NCI-H460 (cell line): ENCODE results near the gene DGKI. TPM values are rescaled to one million over a fixed set of nuclear protein-coding genes. Genes with fewer than 3 reads are reported as not detected.
A peak's percentile ranks its signal among the peaks of the same experiment; 100 is the strongest.
"Not testable (repeated sequence)": the region's sequence is repeated elsewhere in the genome, so short reads cannot be mapped to it uniquely, and the experiment has no call there.

Experiments
- DNase-seq: peaks from one replicate; pipeline ENCODE4 v3.0.0-alpha.2; 2016; ENCODE audit warnings: low read depth; ENCODE audit errors: extremely low read depth
- total RNA-seq: library from RNA; depleted of rRNA; stranded (reverse); fragments of >200 nt; shearing (Covaris generic); gene quantifications from 2 replicates; pipeline ENCODE4 v1.2.3, GENCODE V29; 2014

DGKI gene
- total RNA-seq, 1 experiment from 2014 or later = 0.40 TPM

DNA sequence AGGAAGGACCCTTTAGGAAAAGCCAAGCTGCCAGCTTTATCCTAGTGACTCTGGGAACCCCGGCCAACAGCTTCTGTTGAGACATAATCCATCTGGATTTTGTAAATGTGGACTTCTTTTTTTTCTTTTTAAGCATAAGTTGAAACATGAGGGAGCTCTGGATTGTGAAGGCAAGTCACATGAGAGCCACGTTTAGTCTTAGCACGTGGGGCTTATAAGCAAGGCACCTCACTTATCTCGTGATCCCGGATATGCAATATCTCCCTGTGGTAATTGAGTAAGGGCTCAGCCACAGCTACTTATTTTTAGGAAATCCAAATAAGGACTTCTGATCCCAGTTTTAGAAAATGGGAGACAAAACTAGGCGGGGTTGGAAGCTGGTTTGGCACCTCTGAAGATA is 392.0 kb downstream of the DGKI start:
- DNase-seq = no peak

DNA sequence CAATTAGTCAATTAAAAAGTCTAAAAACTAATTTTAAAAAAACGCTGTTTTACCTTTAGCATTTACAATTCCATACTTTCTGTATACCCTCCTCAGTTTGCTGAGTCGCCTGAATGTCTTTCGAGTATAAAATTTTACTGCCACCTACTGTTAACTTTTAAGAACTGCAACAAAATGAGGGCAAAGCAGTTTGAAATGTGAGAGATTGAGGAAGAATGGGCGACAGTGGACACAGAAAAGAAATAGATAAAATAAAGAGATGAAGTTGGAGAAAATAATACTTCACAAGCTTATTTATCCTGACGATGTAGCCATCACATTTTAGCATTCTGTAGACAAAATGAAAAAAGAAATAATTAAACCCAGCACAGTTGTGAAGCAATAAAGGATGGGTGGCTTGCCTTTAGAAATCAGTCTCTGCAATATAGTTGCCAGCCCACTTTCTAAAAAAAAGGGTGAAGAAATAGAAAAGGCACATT is 392.5 kb downstream of the DGKI start:
- DNase-seq = peak; percentile 49

DNA sequence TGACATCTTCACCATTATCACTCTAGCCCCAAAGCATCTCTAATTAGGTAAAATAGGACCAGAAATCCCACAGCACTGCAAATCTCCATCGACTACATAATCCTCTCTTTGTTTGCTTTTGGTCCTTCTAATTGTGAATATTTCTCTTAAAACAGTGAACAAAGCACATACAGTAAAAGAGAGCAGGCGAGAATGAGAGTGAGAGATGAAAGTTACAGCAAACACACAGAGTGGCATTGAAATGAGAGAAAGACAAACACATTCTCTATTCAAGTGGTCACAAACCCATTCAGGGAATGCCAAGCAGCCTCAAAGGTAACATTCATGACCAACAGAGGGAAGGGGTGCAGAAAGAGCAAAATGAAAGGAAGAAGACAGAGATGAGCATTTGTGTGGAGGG is 393.4 kb downstream of the DGKI start:
- DNase-seq = no peak

DNA sequence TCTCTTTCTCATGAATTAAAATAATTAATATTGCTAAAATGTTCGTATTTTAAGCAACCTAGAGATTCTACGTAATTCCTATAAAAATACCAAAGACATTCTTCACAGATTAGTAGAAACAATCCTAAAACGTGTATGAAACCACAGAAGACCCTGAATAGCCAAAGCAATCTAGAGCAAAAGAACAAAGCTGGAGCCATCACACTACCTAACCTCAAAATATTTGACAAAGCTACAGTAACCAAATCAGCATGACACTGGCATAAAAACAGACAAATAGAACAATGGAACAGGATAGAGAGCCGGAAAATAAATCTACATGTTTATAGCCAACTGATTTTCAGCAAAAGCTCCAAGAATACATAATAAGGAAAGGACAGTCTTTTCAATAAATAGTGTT is 397.8 kb downstream of the DGKI start:
- no peak for DNase-seq

DNA sequence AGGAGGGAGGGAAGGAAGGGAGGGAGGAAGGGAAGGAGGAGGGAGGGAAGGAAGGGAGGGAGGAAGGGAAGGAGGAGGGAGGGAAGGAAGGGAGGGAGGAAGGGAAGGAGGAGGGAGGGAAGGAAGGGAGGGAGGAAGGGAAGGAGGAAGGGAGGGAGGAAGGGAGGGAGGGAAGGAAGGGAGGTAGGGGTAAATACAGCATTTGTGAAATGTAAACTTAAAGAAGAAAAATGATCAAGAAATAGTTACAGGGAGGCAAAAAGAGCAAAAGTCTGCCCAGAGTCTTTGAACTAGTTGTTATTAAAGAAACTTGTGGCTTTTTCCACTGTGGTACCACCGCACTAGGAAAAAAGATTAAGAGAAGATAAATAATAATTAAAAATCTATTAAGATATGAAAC is 398.2 kb downstream of the DGKI start:
- DNase-seq = not testable (repeated sequence)

DNA sequence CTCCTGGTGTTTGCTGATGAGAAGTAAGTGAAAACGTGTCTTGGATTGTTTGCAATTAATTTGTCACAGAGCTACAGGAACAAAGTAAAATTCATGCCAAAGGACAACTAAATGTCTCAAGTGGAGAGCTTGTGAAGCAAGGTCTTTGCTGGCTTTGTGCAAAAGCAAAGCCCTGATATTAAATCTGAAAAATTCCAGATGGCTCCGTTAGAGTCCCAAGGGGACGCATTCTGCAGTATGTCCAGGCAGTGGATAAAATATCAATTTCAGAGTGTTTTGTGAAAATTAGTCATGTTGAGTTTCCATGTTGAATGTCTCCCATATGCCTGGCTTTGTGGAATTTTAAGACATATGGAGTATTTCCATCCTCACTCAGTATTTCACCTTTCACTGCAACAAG is 400.7 kb downstream of the DGKI start:
- DNase-seq = no peak

DNA sequence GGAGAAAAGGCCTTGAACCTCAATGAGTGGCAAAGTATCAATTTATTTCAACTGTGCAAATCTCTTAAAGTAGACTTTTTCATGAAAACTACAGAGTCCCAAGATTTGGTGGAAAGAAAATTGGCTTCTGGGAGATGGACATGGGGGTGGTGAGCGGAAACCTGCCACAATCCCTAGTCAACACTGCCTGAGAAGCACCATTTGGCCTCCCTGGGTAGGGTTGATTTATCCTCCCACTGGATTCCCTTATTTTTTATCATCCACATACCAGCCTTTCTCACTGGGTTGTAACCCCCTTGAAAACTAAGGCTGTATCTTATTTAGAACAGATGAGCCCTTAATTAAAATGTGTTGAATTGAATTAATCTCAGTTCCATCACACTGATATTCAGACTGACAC is 401.5 kb downstream of the DGKI start:
- no peak for DNase-seq

DNA sequence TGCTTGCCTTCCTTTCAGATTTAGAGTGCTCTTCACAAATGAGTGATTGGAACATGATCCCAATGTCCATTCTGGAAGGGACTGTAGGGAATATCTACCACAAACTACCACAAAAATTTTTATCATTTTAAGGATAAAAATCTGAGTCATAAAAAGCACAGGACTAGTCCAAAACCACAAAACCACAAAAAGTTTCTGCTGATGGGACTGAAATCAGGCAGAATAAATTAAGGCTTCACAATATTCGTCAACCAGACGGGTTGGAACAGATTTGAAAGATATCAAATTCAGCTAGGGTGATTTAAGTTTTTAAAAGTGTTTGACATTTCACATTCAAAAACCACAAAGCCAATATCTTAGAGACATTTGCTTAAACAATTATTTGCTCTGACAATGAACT is 403.2 kb downstream of the DGKI start:
- DNase-seq = no peak

DNA sequence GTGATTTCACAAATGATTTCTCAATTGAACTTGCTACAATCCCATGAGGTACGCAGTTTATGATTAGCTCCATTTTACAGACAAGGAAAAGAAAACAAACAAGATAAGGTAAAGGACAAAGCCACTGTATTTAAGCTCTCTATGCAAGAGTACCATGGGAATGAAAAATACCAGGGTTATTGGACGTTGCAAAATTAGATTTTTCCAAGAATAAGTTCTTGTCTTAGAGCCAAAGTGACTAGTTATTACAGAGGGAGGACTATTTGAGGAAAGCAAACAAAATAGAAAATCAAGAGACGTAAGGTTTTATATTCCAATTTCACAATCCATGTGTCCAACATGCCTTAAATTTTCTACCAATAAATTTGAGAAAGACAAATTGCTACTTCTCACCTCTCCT is 405.3 kb downstream of the DGKI start:
- no peak for DNase-seq

DNA sequence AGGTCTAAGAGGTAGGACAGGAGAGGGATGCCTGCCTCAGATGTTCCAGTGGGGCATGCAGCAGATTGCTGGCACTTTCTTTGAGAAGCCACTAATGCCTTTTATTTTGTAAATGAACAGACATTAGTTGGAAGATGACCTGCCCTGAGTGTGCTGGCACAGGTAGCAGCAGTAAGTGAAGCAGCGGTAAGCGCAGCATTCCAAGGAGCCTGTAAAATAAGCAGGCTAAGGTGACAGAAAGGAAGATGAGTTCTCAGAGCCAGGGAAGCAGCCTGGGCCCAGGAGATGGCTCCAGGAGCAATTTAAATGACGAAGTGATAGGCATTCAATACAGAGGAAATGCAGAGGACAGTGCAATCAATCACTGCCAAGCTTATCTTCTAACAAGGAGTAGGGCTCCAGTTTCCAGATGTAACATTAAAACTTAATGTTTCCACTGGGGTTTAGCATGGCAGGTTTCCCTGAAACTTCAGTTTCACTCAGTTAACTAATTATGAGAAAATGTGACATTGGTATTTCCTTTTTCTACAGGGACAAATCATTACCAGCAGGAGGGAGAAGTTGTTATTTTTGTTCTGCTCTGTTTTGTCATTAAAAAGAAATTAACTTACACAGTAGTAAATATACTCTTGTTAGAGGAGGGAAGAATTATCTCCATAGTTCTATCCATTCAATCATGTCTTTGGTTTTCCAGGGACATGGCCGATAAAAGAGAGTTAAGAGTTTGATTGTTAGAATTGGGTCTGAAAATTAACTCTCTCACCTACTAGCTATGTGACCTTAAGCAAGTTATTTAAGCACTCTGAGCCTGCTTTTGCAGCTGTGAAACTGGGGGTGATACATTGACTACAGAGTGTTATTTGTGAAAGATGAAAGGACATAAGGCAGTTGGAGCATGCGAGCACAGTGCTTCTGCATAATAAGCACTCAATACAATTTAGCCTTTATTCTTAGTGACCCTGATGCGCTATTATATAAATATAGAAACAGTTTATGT is 406.6 kb downstream of the DGKI start:
- no peak for DNase-seq

DNA sequence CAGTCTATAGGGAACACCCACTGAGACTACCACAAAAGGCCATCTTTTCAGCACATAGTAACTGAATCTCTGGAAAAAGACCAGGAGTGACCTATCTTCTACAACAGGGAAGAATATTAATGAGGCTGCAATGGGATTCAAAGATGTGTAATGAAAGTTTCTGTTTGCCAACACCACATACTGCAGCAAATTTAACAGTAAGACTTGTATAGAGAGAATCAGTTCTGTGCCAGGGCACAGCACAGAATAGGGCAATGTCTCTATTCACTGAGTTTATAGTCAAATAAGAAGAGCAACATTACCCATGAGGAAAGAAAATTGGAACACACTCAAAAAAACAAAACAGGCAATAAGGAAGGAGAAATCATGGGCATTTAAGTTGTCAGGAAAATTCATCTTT is 411.8 kb downstream of the DGKI start:
- DNase-seq = no peak

DNA sequence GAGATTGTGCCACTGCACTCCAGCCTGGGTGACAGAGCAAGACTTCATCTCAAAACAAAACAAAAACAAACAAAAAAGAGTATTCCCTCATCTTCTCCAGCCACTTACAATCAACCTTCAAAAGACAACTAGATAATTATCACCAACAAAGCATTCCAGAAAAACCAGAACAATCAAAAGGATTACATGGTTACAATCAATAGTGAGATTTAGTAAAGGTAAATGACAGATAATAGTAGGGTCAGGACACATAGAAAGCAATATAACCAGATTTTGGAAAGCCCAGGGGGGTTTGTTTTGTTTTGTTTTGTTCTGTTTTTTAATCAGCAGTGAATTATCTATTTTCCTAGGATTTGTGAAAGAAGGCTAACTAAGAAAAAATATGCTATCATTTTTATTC is 412.2 kb downstream of the DGKI start:
- no peak for DNase-seq

DNA sequence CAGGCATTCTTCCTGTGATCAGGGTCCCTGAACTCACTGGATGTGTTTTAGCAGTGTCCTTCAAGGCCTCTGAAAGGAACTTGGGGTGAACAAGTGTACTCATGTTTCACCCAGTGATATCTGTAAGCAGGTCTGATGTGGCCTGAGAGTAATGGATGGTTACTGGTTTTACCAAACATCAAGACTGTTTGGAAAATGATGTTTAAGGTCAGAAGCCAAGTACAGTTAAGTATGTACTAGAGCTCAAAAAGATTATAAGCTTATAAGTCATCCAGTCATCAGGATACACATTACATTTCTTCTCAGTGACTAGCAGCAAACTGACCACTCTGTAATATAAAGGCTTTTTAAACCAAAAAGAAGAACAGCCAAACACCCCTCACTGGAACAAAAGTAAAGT is 423.5 kb downstream of the DGKI start:
- DNase-seq = no peak

DNA sequence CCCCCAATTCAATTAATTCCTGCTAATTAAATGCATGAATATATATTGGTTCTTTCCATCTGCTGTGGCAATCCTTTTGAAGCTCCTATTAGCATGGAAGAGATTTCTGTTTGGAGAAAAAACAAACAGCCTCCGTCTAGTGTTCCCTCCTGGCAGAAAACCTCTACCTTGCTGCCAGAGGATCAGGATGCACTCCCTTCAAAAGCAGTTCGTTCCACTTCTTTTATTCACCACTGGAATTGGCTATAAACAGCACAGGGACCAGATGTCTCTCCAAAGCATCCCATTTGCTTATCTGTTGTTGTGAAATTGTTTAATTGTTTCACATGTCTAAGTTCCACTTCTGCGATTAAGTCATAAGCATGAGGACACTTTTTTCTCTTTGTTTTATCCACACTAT is 425.4 kb downstream of the DGKI start:
- DNase-seq = no peak

DNA sequence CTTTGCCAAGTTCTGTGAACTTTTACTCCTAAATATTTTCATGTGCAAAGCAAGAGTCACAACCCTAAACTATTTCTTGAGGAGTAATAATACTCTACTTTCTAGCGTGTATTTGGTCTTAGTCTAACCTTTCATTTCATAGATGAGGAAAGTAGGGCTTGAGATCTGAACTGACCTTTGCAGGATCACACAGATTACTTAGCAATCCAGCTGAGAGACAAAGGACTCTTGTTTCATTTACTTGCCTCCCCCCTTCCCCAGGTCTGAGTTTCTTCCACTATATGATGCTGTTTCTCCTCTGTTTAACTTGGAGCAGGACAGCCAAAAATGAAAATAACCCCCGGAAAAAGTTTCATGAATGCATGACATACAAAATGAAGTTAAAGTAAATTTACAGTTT is 427.9 kb downstream of the DGKI start:
- no peak for DNase-seq

DNA sequence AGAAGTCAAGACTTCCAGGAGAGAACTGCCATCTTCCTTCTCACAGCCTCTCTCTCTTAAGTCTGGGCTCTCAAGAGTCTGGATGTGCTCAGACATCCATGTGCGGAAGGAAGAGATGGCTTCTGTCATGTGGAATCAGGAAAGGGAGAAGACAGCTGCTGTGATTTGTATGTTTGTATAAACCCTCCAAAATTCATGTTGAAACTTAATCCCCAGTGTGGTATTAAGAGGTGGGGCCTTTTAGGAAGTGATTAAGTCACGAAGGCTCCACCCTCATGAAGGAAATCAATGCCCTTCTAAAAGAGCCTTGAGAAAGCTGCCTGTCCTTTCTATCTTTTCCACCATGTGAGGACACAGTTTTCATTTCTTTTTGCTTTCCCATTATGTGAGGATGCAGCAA is 429.3 kb downstream of the DGKI start:
- DNase-seq = no peak

DNA sequence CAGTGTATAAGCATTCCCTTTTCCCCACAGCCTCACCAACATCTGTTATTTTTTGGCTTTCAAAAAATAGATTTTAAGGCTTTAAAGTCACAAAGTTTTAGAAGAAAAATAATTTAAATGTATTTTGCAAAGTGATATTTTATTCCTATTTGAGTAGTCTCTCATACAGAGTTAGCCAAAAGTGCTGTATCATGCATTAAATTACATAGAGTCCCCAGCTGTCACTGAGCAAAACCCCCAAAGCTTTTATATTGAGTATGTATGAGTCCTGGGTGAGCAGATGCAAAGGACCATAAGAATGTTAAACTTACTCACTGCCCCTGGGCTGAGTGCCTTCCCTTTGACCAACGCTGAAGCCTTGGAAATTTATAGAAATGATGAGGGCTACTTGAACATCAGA is 432.9 kb downstream of the DGKI start:
- no peak for DNase-seq

DNA sequence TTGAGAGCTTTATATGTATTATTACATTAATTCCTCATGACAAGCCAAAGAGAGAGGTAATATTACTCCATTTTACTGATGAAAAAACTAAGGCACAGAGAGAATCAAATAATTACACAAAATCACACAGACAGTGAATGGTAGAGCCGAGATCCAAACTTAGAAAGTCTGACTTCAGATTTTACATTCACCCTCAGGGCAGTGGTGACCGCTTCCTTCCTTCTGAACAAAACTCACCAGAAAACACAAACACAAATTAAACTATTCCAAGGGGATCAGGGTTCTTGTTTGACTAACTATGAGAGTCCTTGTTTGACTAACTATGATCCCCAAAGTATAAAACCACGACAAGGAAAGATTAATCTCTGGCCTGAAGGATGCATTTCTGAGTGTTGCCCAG is 435.3 kb downstream of the DGKI start:
- DNase-seq = no peak

DNA sequence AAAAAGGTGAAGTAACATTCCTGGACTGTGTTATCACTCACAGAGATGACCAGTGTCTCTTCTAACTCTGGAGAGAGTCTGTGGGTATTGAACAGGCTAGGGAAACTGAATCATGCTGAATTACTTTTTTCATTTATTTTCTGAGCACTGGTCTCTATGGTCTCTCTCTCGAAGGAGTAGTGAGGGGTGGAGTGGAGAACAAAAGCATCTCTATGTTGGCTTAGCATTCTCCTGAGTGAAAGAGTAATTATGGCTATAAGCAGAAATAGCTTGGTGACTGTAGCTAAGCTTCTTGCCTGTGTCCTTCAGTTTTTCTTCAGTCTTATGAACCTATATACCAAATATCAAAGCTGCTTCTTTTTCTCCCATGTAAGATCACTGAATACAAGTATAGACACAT is 438.6 kb downstream of the DGKI start:
- DNase-seq = no peak

DNA sequence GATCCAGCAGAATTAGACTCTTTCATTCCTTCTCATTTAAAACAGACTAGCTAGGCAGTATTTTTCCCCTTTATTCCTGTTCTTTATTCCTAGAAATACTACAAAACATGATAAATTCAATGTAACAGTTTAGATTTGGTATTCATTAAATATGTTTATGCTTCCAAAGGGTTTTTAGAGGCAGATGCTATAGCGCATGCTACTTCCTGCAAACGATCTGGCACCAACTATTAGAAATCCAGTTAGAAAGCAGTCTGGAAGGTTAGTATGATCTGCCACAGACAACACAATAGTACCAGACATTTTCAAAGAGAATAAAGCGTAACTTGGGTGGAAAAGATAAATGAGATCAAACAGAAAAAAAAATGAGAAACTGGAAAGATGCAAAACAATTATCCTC is 439.7 kb downstream of the DGKI start:
- DNase-seq = no peak

DNA sequence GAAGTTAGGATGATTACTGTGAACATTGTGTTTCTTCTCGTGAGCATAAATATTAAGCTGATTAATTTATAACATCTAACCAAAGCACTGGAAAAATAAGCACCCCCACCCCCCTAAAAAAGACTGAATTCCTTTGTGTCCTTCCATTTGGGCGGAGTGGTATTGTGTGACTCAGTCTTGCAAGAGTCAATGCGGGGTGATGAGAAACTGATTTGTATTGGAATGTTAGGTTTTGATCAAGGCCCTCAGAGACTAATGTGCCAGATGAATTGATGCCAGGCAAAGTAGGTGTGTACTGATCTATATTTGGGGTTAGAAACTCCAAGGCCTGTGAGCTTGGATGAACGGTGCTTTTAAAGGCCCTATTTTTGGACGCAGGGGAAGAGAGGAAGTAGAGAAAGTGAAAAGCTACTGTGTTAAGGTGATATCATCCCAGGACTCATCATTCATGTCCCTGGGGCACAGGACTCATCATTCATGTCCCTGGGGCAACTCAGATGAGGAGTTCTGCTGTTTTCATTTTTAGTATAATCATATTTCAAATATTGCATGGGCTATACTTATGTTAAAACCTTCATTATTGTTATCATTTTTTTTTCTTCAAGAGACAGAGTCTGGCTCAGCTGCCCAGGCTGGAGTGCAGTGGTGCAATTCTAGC is 442.0 kb downstream of the DGKI start:
- no peak for DNase-seq

DNA sequence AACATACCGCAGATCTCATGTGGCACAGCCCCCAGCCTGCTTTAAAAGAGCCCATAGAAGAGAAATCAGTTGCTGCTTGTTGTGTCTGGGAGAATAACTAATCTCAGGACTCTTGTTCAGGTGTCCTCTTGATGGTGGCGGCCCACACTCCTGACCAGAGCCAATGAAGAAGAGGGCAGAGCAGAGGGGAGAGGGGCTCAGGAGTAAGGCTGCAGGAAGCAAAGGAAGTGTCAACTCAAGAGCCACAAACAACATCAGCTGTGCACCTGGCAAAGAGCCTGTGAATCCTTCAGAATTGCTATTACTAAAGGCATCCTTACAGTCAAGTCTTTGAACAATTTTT is 443.4 kb downstream of the DGKI start:
- no peak for DNase-seq
